DND-41 (cell line): ENCODE measurements around the gene TEX2.

ENCODE experiments used
- ATAC-seq: fragments of 200-7000 bp; cut with Tn5 transposase; 3 replicates; pipeline ENCODE4 v1.9.1; 2021; ENCODE audit warnings: low read depth; ENCODE audit not compliant: insufficient read depth
- DNase-seq: peaks from one replicate; pipeline ENCODE4 v3.0.0-alpha.2; 2020
- H2AFZ ChIP-seq: 2 replicates; pipeline ENCODE4 v1.6.0; 2012; ENCODE audit warnings: low read depth, low read length
- H3K27ac ChIP-seq: 2 replicates; pipeline ENCODE4 v1.5.1; 2012; ENCODE audit warnings: low read length, inconsistent platforms
- H3K27me3 ChIP-seq: fragments of 200-600 bp; sonication (generic); 2 replicates; pipeline ENCODE4 v1.6.0; 2012; ENCODE audit warnings: low read length, mild to moderate bottlenecking, inconsistent platforms; ENCODE audit not compliant: insufficient read depth, poor library complexity
- H3K36me3 ChIP-seq: 2 replicates; pipeline ENCODE4 v1.5.1; 2012; ENCODE audit warnings: low read length, inconsistent platforms; ENCODE audit not compliant: insufficient read depth
- H3K4me1 ChIP-seq: 2 replicates; pipeline ENCODE4 v1.5.1; 2012; ENCODE audit warnings: mild to moderate bottlenecking, low read length; ENCODE audit not compliant: insufficient read depth
- H3K4me2 ChIP-seq: 2 replicates; pipeline ENCODE4 v1.6.0; 2012; ENCODE audit warnings: mild to moderate bottlenecking, moderate library complexity, low read length, inconsistent platforms; ENCODE audit not compliant: insufficient read depth
- H3K4me3 ChIP-seq, 2 experiments: fragments of 200-600 bp in 1 of 2; shearing (Covaris generic) in 1 of 2; 2 replicates each; pipeline ENCODE4 v1.5.1; 2012 to 2016; ENCODE audit warnings: inconsistent platforms in 2 of 2, low read length in 2 of 2, mild to moderate bottlenecking in 2 of 2, low read depth in 1 of 2, moderate library complexity in 1 of 2
- H3K79me2 ChIP-seq: 2 replicates; pipeline ENCODE4 v1.6.0; 2012; ENCODE audit warnings: low read length, inconsistent platforms; ENCODE audit not compliant: insufficient read depth
- H3K9ac ChIP-seq: 2 replicates; pipeline ENCODE4 v1.6.0; 2012; ENCODE audit warnings: low read depth, mild to moderate bottlenecking, inconsistent platforms, low read length, moderate library complexity
- H3K9me3 ChIP-seq: 2 replicates; pipeline ENCODE4 v1.5.1; 2012; ENCODE audit warnings: low read length, moderate library complexity, mild to moderate bottlenecking, inconsistent platforms; ENCODE audit not compliant: insufficient read depth, severe bottlenecking
- H4K20me1 ChIP-seq: 2 replicates; pipeline ENCODE4 v1.6.0; 2012; ENCODE audit warnings: low read length; ENCODE audit not compliant: insufficient read depth
- CTCF ChIP-seq: IDR thresholded peaks from 2 replicates; pipeline ENCODE4 v1.5.1; 2012; ENCODE audit warnings: borderline replicate concordance, low read length, moderate library complexity, mild to moderate bottlenecking; ENCODE audit not compliant: poor library complexity, severe bottlenecking; ENCODE audit errors: extremely low read depth
- EZH2 ChIP-seq: IDR thresholded peaks from 3 replicates; pipeline ENCODE4 v1.6.1; 2012; ENCODE audit warnings: borderline replicate concordance, low read depth, mild to moderate bottlenecking, moderate library complexity, low read length, inconsistent platforms; ENCODE audit not compliant: severe bottlenecking

TEX2 gene

DNA sequence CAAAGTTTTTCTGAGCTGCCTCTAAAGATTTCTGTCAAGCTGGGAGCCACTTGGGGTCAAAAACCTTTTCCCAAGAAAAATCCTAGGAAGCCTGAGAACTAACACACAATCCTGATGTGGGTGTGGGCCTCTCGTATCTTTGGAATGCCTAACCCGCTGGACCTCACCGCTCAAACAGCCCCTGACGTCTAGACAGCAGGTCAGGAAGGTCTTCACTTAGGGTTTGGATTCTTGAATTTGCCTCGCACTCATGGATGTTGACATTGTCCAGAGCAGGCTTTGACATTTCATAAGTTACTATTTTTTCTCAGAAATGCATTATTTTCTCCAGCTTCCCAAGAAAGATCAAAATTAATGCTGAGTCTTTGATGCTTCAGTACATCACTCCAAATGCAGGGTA is 18.9 kb downstream of the TEX2 start:
- H3K27ac ChIP-seq = no peak overlapping the region
- H3K36me3 ChIP-seq = no peaks in the 10 kb centered on the region
- no peak overlapping the region for H3K9ac ChIP-seq
- no peak overlapping the region for H3K4me3 ChIP-seq
- H4K20me1 ChIP-seq = peaks cover 8% of the 10 kb centered on the region; the same call in 1 of the 2 replicates
- no peak for DNase-seq
- H3K79me2 ChIP-seq = peaks cover 11% of the 10 kb centered on the region; the same call in 1 of the 2 replicates
- no peak overlapping the region for H2AFZ ChIP-seq
- TF ChIP-seq CTCF (no peak), EZH2 (no peak)
- no peaks in the 10 kb centered on the region for H3K27me3 ChIP-seq
- no peaks in the 10 kb centered on the region for H3K4me1 ChIP-seq
- no peak overlapping the region for H3K4me2 ChIP-seq
- no peak for ATAC-seq
- H3K9me3 ChIP-seq = no peaks in the 10 kb centered on the region

- Histone ChIP-seq H3K4me3 (no peak overlapping the region), H2AFZ (no peak overlapping the region), H3K4me1 (no peaks in the 10 kb centered on the region), H3K36me3 (no peaks in the 10 kb centered on the region), H3K79me2 (peaks cover 11% of the 10 kb centered on the region; the same call in 1 of the 2 replicates), H3K9ac (no peak overlapping the region), H3K9me3 (no peaks in the 10 kb centered on the region), H3K27me3 (no peaks in the 10 kb centered on the region), H3K4me2 (no peak overlapping the region), H4K20me1 (peaks cover 8% of the 10 kb centered on the region; the same call in 1 of the 2 replicates), H3K27ac (no peak overlapping the region)
- DNase-seq (no peak), ATAC-seq (no peak)
- TF ChIP-seq CTCF (no peak), EZH2 (no peak)
These were observed 19.7 kb downstream of the TEX2 start for GRCh38 chr17:64243340-64243739.

- no peak overlapping the region for H2AFZ ChIP-seq
- DNase-seq (no peak), ATAC-seq (no peak)
- no peaks in the 10 kb centered on the region for H3K4me1 ChIP-seq
- H3K4me3 ChIP-seq = no peak overlapping the region
- no peak overlapping the region for H3K4me2 ChIP-seq
- H3K9ac ChIP-seq = no peak overlapping the region
- H3K27ac ChIP-seq = no peak overlapping the region
- H3K27me3 ChIP-seq = no peaks in the 10 kb centered on the region
- no peaks in the 10 kb centered on the region for H3K9me3 ChIP-seq
- no peaks in the 10 kb centered on the region for H3K36me3 ChIP-seq
- TF ChIP-seq CTCF = no peak
- TF ChIP-seq EZH2 = no peak
- peaks cover 9% of the 10 kb centered on the region; the same call in 1 of the 2 replicates for H4K20me1 ChIP-seq
- H3K79me2 ChIP-seq = peaks cover 8% of the 10 kb centered on the region; the same call in 1 of the 2 replicates
These were observed 20.4 kb downstream of the TEX2 start for GRCh38 chr17:64242633-64243032.
